Thyroid gland (tissue), 4 donors: ENCODE results near the gene CCR7.

Experiments used
- POLR2A ChIP-seq, 2 donors: fragments of 450-650 bp; IDR thresholded peaks; one replicate each; pipeline ENCODE4 v1.6.1; 2017; ENCODE audit warnings: antibody characterized with exemption in 2 of 2, mild to moderate bottlenecking in 2 of 2, moderate library complexity in 1 of 2
- TF ChIP-seq, protein P1 (sequence below), 6 experiments: fragments of 200-600 bp in 3 of 6; fragments of 450-650 bp in 3 of 6; sonication (generic) in 3 of 6; IDR thresholded peaks; one replicate each; pipeline ENCODE4 v1.5.1; 2016 to 2019; ENCODE audit warnings: antibody characterized with exemption in 6 of 6, mild to moderate bottlenecking in 2 of 6, inconsistent platforms in 1 of 6, moderate library complexity in 1 of 6

DNA sequence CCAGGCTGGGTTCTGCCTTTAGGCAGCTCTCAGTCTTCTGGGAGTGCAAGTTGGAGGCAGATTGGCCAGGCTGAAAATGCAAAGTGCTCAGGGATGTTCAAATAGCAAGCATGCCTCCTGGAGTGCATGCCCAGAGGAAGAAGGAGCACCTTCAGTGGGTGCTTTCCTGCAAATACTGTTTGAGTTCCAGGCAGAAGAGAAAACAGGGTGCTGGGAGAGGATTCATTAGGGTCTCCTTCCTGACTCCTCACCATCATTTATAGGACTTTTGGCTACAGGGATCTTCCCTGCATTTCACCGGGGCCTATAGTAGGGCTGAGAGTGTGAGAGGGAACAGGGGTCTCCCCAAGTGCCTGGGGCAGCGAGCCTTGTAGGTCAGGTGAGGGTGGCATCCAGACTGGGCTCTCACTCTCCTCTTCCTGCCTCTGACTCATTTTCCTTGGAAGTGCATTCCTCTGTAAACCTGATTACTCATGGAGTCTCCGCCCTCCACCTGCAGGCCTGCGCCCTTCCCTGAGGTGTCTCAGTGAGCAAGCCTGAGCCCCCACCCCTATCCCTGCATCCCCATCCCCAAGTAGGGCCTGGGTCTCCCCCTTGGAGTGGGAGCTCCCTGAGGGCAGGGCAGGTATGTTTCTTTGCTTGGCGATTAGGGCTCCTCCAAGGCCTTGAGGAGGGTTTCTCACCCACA lies 46.7 kb downstream of the CCR7 start:
- TF ChIP-seq, protein P1, sequence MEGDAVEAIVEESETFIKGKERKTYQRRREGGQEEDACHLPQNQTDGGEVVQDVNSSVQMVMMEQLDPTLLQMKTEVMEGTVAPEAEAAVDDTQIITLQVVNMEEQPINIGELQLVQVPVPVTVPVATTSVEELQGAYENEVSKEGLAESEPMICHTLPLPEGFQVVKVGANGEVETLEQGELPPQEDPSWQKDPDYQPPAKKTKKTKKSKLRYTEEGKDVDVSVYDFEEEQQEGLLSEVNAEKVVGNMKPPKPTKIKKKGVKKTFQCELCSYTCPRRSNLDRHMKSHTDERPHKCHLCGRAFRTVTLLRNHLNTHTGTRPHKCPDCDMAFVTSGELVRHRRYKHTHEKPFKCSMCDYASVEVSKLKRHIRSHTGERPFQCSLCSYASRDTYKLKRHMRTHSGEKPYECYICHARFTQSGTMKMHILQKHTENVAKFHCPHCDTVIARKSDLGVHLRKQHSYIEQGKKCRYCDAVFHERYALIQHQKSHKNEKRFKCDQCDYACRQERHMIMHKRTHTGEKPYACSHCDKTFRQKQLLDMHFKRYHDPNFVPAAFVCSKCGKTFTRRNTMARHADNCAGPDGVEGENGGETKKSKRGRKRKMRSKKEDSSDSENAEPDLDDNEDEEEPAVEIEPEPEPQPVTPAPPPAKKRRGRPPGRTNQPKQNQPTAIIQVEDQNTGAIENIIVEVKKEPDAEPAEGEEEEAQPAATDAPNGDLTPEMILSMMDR (IDR thresholded peaks at IDR 0.05) = no peak
- TF ChIP-seq POLR2A (IDR thresholded peaks at IDR 0.05) = no peak
